ENCODE results near the gene SYNPR. TPM values are rescaled to one million over a fixed set of nuclear protein-coding genes. Genes with fewer than 3 reads are reported as not detected.

Gene SYNPR
- total RNA-seq, 2 experiments from 2014 or later, result not detected

DNA sequence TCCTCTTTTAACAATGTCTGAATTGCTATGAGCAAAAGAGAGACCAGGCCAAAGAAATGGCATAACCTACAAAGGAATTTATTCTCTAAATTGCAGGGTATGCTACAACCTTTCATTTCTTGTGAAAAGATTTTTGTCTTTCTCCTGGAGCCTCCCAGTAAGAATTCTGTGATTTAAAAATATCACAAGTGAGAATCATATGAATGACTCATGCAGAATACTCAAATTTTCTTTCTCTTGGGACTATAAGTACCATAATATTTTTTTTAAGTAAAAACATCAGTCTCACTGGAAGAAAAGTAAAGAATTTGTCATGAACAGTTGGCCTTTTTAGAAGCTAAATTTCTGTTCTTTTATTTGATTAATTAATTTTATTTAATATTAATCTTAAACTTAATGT lies 26.3 kb downstream of the SYNPR start:
- no peaks in the 10 kb centered on the region for H3K36me3 Mint-ChIP-seq (ENCODE audit: low read depth)
- no peak overlapping the region for H3K27ac ChIP-seq (ENCODE audit: low read depth in 1 of 2, low read length in 2 of 2)
- ATAC-seq (ENCODE audit: poor library complexity) (no peak), DNase-seq (no peak)
- POLR2A ChIA-PET, result no interaction called here
- no peaks in the 10 kb centered on the region for H3K4me1 Mint-ChIP-seq (ENCODE audit: low read depth)
- H3K4me3 Mint-ChIP-seq, result no peak overlapping the region
- no peaks in the 10 kb centered on the region for H3K4me1 ChIP-seq (ENCODE audit: insufficient read depth, low read length)
- no peaks in the 10 kb centered on the region for H3K9me3 Mint-ChIP-seq
- intact Hi-C loops (cut with DNase I, micrococcal nuclease), result no loop called here
- no peaks in the 10 kb centered on the region for H3K9me3 ChIP-seq (ENCODE audit: control insufficient read depth in 1 of 2, insufficient read depth in 1 of 2, low read length in 2 of 2)
- H3K36me3 ChIP-seq (ENCODE audit: insufficient read depth, low read length), result no peaks in the 10 kb centered on the region
- CTCF ChIA-PET, result no interaction called here
- TF ChIP-seq, protein P1, sequence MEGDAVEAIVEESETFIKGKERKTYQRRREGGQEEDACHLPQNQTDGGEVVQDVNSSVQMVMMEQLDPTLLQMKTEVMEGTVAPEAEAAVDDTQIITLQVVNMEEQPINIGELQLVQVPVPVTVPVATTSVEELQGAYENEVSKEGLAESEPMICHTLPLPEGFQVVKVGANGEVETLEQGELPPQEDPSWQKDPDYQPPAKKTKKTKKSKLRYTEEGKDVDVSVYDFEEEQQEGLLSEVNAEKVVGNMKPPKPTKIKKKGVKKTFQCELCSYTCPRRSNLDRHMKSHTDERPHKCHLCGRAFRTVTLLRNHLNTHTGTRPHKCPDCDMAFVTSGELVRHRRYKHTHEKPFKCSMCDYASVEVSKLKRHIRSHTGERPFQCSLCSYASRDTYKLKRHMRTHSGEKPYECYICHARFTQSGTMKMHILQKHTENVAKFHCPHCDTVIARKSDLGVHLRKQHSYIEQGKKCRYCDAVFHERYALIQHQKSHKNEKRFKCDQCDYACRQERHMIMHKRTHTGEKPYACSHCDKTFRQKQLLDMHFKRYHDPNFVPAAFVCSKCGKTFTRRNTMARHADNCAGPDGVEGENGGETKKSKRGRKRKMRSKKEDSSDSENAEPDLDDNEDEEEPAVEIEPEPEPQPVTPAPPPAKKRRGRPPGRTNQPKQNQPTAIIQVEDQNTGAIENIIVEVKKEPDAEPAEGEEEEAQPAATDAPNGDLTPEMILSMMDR (IDR thresholded peaks at IDR 0.05), result no peak
- H3K27ac Mint-ChIP-seq, result no peak overlapping the region
- H3K27me3 Mint-ChIP-seq, result no peaks in the 10 kb centered on the region
- no peaks in the 10 kb centered on the region for H3K27me3 ChIP-seq (ENCODE audit: control insufficient read depth in 1 of 2, insufficient read depth in 2 of 2, low read length in 2 of 2)
- H3K4me3 ChIP-seq (ENCODE audit: low read length), result no peak overlapping the region

DNA sequence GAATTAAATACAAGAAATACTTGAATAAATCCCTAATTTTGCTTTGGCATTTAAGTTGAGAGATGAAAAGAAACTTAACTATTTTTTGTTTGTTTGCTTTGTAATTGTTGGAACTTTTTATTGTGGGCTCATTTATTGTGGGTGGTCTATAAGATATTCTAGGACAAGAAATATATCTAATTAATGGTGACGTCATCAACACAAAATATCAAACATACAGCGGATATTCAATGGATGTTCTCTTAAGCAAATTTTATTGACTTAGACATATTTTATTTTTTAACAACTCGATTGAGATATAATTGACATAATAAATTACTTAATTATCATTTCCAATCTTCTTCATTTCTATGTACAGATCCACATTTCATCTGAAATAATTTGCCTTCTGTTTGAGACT lies 30.0 kb downstream of the SYNPR start:
- Histone ChIP-seq H3K4me1 (ENCODE audit: insufficient read depth, low read length) (no peaks in the 10 kb centered on the region), H3K27ac (ENCODE audit: low read depth in 1 of 2, low read length in 2 of 2) (no peak overlapping the region), H3K27me3 (ENCODE audit: control insufficient read depth in 1 of 2, insufficient read depth in 2 of 2, low read length in 2 of 2) (no peaks in the 10 kb centered on the region), H3K36me3 (ENCODE audit: insufficient read depth, low read length) (no peaks in the 10 kb centered on the region), H3K9me3 (ENCODE audit: control insufficient read depth in 1 of 2, insufficient read depth in 1 of 2, low read length in 2 of 2) (no peaks in the 10 kb centered on the region), H3K4me3 (ENCODE audit: low read length) (no peak overlapping the region)
- ATAC-seq (ENCODE audit: poor library complexity) (no peak), DNase-seq (no peak)
- no peaks in the 10 kb centered on the region for H3K36me3 Mint-ChIP-seq (ENCODE audit: low read depth)
- no peaks in the 10 kb centered on the region for H3K9me3 Mint-ChIP-seq
- H3K4me1 Mint-ChIP-seq (ENCODE audit: low read depth), result no peaks in the 10 kb centered on the region
- ChIA-PET POLR2A (no interaction called here), CTCF (no interaction called here)
- intact Hi-C loops (cut with DNase I, micrococcal nuclease), result no loop called here
- no peak overlapping the region for H3K4me3 Mint-ChIP-seq
- H3K27ac Mint-ChIP-seq, result no peak overlapping the region
- no peaks in the 10 kb centered on the region for H3K27me3 Mint-ChIP-seq
- TF ChIP-seq, protein P1 (IDR thresholded peaks at IDR 0.05), result no peak

DNA sequence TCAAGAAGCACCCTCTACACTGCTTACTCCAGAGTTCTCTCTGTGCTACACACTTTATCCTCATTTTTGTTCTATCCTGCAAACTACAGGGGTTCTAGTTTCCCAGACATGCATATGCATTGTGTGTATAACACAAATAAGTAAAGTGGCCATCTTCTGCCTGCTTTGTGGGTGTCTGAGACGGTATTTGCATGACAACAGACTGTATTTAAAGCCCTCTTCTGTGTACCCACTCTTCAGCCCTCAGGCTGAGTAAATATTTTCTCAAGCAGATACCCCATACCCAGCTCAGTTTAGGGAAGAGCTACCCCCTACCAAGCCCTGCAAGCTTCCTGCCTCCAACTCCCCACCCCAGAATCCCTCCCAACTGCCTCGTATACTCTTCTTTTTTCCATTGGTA lies 31.7 kb downstream of the SYNPR start:
- H3K9me3 Mint-ChIP-seq, result no peaks in the 10 kb centered on the region
- POLR2A ChIA-PET, result no interaction called here
- no peak for ATAC-seq (ENCODE audit: poor library complexity)

More for the DNA sequence above, 31.7 kb downstream of the SYNPR start:
- no peak for DNase-seq
- TF ChIP-seq, protein P1 (IDR thresholded peaks at IDR 0.05), result no peak
- no peaks in the 10 kb centered on the region for H3K36me3 ChIP-seq (ENCODE audit: insufficient read depth, low read length)
- no peaks in the 10 kb centered on the region for H3K27me3 ChIP-seq (ENCODE audit: control insufficient read depth in 1 of 2, insufficient read depth in 2 of 2, low read length in 2 of 2)
- Mint-ChIP-seq H3K4me3 (no peak overlapping the region), H3K27ac (no peak overlapping the region), H3K36me3 (ENCODE audit: low read depth) (no peaks in the 10 kb centered on the region), H3K4me1 (ENCODE audit: low read depth) (no peaks in the 10 kb centered on the region), H3K27me3 (no peaks in the 10 kb centered on the region)
- H3K4me3 ChIP-seq (ENCODE audit: low read length), result no peak overlapping the region
- intact Hi-C loops (cut with DNase I, micrococcal nuclease), result no loop called here
- H3K9me3 ChIP-seq (ENCODE audit: control insufficient read depth in 1 of 2, insufficient read depth in 1 of 2, low read length in 2 of 2), result no peaks in the 10 kb centered on the region
- CTCF ChIA-PET, result no interaction called here
- no peaks in the 10 kb centered on the region for H3K4me1 ChIP-seq (ENCODE audit: insufficient read depth, low read length)
- H3K27ac ChIP-seq (ENCODE audit: low read depth in 1 of 2, low read length in 2 of 2), result no peak overlapping the region
